ENCODE results near the gene PTPN4. TPM values are rescaled to one million over a fixed set of nuclear protein-coding genes. Genes with fewer than 3 reads are reported as not detected.
A peak's percentile ranks its signal among the peaks of the same experiment; 100 is the strongest.

The PTPN4 gene
- total RNA-seq, 2 donors from 2014 or later, result 23.7 to 65.3 TPM

GRCh38 chr2:119739580-119740255, 20.0 kb upstream of the PTPN4 start:
- Histone ChIP-seq H3K27me3 (replicated peaks; ENCODE audit: insufficient read depth) (no peaks in the 10 kb centered on the region), H3K9me3 (no peaks in the 10 kb centered on the region), H3K4me3 (no peak overlapping the region), H3K36me3 (no peaks in the 10 kb centered on the region), H3K4me1 (replicated peaks) (no peaks in the 10 kb centered on the region), H3K27ac (no peak overlapping the region)
- 63% methylated on average over 2 of the region's 3 CpGs for WGBS
- no peak for TF ChIP-seq CTCF (IDR thresholded peaks at IDR 0.05)
- TF ChIP-seq POLR2AphosphoS5 (IDR thresholded peaks at IDR 0.05), result no peak
- no peak for TF ChIP-seq POLR2A (IDR thresholded peaks at IDR 0.05)
- intact Hi-C loops (cut with DNase I), result no loop called here
- no peak for DNase-seq (ENCODE audit: low spot score)

GRCh38 chr2:119741001-119741400, 18.7 kb upstream of the PTPN4 start:
- no peak overlapping the region for H3K27ac ChIP-seq
- no peaks in the 10 kb centered on the region for H3K4me1 ChIP-seq (replicated peaks)
- 98% methylated on average over 3 of the region's 3 CpGs for WGBS
- no peak for DNase-seq (ENCODE audit: low spot score)
- H3K36me3 ChIP-seq, result no peaks in the 10 kb centered on the region
- intact Hi-C loops (cut with DNase I), result no loop called here
- H3K4me3 ChIP-seq, result no peak overlapping the region
- H3K27me3 ChIP-seq (replicated peaks; ENCODE audit: insufficient read depth), result no peaks in the 10 kb centered on the region
- TF ChIP-seq CTCF (IDR thresholded peaks at IDR 0.05) (no peak), POLR2A (IDR thresholded peaks at IDR 0.05) (no peak), POLR2AphosphoS5 (IDR thresholded peaks at IDR 0.05) (no peak)
- no peaks in the 10 kb centered on the region for H3K9me3 ChIP-seq

GRCh38 chr2:119741868-119742267, 17.9 kb upstream of the PTPN4 start:
- WGBS, result 87% methylated on average over 3 of the region's 3 CpGs
- intact Hi-C loops (cut with DNase I), result no loop called here

GRCh38 chr2:119744335-119744939, 15.3 kb upstream of the PTPN4 start:
- no peaks in the 10 kb centered on the region for H3K27me3 ChIP-seq (replicated peaks; ENCODE audit: insufficient read depth)
- no peak overlapping the region for H3K27ac ChIP-seq
- DNase-seq (ENCODE audit: low spot score), result peak; percentile 32
- no peaks in the 10 kb centered on the region for H3K4me1 ChIP-seq (replicated peaks)
- WGBS, result 63% methylated on average over 2 of the region's 2 CpGs
- H3K4me3 ChIP-seq, result no peak overlapping the region
- no peak for TF ChIP-seq CTCF (IDR thresholded peaks at IDR 0.05)
- TF ChIP-seq POLR2AphosphoS5 (IDR thresholded peaks at IDR 0.05), result no peak
- TF ChIP-seq POLR2A (IDR thresholded peaks at IDR 0.05), result no peak
- no peaks in the 10 kb centered on the region for H3K9me3 ChIP-seq
- H3K36me3 ChIP-seq, result no peaks in the 10 kb centered on the region
- intact Hi-C loops (cut with DNase I), result no loop called here

More at GRCh38 chr2:119741868-119742267, 17.9 kb upstream of the PTPN4 start:
- no peaks in the 10 kb centered on the region for H3K4me1 ChIP-seq (replicated peaks)
- no peaks in the 10 kb centered on the region for H3K9me3 ChIP-seq
- H3K27ac ChIP-seq, result no peak overlapping the region
- H3K27me3 ChIP-seq (replicated peaks; ENCODE audit: insufficient read depth), result no peaks in the 10 kb centered on the region
- no peaks in the 10 kb centered on the region for H3K36me3 ChIP-seq
- no peak overlapping the region for H3K4me3 ChIP-seq
- DNase-seq (ENCODE audit: low spot score), result no peak
- no peak for TF ChIP-seq POLR2A (IDR thresholded peaks at IDR 0.05)
- TF ChIP-seq CTCF (IDR thresholded peaks at IDR 0.05), result no peak
- TF ChIP-seq POLR2AphosphoS5 (IDR thresholded peaks at IDR 0.05), result no peak

GRCh38 chr2:119745566-119745965, 14.2 kb upstream of the PTPN4 start:
- Histone ChIP-seq H3K27me3 (replicated peaks; ENCODE audit: insufficient read depth) (no peaks in the 10 kb centered on the region), H3K36me3 (no peaks in the 10 kb centered on the region), H3K9me3 (no peaks in the 10 kb centered on the region), H3K27ac (no peak overlapping the region), H3K4me3 (no peak overlapping the region), H3K4me1 (replicated peaks) (no peaks in the 10 kb centered on the region)
- TF ChIP-seq POLR2A (IDR thresholded peaks at IDR 0.05), result no peak
- no peak for TF ChIP-seq POLR2AphosphoS5 (IDR thresholded peaks at IDR 0.05)
- no peak for TF ChIP-seq CTCF (IDR thresholded peaks at IDR 0.05)
- 77% methylated on average over 2 of the region's 2 CpGs for WGBS
- DNase-seq (ENCODE audit: low spot score), result no peak
- intact Hi-C loops (cut with DNase I), result no loop called here
